Hypothalamus (tissue), 51 donors: ENCODE measurements around the gene PCDH9.

Experiments
- DNase-seq, 51 donors: peaks; one replicate each; lab custom pipeline; 2025; lab: John Stamatoyannopoulos, UW

PCDH9 gene

GRCh38 chr13:66859934-66860877, 369.9 kb downstream of the PCDH9 start:
- DNase-seq, result no peak

DNA sequence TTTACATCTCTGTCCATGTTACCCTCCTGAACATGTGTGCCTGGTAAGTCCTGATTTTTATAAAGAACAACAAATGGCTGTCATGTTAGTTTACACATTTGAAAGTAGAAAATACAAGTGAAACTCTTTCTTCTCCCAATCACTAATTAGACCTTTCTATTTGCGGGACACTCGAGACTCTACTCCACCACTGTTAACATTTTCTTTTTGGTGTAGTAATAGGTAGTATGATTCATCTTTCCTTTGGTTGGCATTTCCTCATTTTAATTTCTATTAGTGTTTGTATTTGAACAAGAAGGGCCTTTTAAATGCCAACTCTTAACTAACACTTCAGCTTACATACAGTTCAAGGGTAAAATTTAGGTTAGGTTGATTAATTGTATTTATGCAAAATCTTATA, 371.1 kb downstream of the PCDH9 start:
- no peak for DNase-seq

GRCh38 chr13:66858163-66858562, 372.0 kb downstream of the PCDH9 start:
- no peak for DNase-seq

DNA sequence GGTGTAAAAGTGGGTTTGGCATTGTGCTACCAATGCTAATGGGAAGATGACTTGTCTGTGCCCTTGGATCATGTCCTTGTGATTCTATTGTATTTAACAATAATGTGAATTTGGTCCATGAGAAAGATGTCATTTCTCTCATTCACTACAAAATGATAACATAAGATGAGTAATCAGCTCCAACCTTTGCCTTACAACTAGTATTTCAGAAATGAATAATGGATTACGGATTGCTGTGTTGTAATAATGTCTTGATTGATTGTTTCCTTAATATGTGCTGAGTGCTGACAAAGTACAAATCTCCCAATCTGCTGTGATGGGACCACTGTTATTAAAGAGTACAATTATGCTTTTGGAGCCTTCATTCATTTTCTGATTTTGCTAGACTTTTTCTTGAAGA, 375.0 kb downstream of the PCDH9 start:
- no peak for DNase-seq

- no peak for DNase-seq
Measured at GRCh38 chr13:66853564-66853963, 376.6 kb downstream of the PCDH9 start.

DNA sequence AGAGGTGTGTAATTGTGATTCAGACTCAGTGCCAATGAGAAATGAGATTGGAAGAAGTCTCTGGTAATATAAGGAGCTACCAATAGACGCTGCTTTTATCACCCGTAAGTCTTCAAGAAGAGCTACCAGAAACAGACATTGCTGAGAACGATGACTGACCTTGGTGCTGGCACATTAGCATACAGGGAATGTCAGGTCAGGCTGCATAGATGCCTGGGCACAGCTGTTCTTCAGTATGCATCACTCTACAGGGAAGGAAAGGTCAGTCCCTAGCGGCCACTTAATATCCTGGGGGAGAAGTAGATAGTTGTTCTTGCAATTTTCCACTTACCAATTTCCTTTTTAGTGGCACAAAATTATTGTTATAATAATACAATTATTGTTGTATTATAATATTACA, 380.4 kb downstream of the PCDH9 start:
- no peak for DNase-seq

DNA sequence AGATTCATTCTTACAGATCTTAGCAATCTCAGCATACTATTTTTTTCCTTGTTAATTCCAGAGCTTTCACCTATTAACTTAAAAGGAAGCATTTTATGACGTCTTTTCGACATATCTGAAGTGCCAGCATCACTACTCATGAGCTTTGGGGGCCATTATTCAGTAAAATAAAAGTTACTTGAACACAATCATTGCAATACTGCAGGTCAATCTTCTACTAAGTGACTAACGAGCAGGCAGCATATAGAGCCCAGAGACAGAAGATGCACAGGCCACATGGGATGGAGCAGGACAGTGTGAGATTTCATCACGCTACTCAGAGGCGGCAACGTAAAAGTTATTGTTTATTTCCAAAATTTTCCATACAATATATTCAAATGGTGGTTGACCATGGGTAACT, 382.6 kb downstream of the PCDH9 start:
- no peak for DNase-seq

- no peak for DNase-seq
Measured at GRCh38 chr13:66845393-66845792, 384.7 kb downstream of the PCDH9 start.

DNA sequence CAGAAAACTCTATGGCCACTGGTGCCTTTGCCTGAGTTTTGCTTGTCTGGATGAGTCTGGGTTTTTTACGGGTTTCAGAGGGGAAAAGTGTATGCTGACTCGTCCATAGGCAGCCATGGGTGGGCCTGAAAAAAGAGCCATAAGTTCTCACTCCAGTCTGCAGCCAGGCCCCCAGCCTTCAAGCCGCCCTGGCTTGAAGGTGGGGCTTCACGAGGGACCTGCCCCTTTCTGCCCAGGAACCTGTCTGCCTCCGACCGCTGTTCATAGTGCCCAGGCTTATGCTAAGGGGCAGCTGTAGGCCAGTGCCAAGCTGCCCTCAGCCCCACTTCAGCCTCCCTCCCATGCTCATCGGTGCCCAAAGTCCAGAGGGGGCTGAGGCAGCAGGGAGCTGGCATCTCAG, 385.2 kb downstream of the PCDH9 start:
- no peak for DNase-seq

- no peak for DNase-seq
Measured at GRCh38 chr13:66842766-66843165, 387.4 kb downstream of the PCDH9 start.

- DNase-seq, result no peak
Measured at GRCh38 chr13:66840621-66841020, 389.5 kb downstream of the PCDH9 start.

GRCh38 chr13:66837246-66837645, 392.9 kb downstream of the PCDH9 start:
- DNase-seq, result no peak

- peak; percentile 5 to 85 (median 66) for DNase-seq
Measured at GRCh38 chr13:66835040-66835628, 395.0 kb downstream of the PCDH9 start.

- DNase-seq, result no peak
Measured at GRCh38 chr13:66830940-66831716, 399.0 kb downstream of the PCDH9 start.

GRCh38 chr13:66829803-66830202, 400.3 kb downstream of the PCDH9 start:
- no peak for DNase-seq

- no peak for DNase-seq
Measured at GRCh38 chr13:66826398-66826797, 403.7 kb downstream of the PCDH9 start.

DNA sequence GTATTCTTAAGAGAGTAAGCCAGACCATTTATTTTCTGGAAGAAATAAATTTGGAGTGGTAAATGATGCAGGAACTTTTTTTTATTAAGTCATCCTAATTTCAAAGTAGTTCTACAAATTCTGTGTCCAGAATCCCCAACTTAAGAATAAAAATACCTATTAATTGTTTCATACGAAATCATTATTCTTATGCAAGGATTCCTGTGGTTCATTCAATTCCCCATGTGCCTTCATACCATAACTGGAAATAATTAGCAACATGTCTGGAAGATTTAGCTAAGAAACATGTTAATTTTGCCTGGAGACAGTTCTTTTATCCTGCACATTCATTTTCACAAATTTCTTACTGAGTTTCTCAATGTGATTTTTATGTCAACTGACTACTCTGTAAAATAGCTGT, 408.6 kb downstream of the PCDH9 start:
- DNase-seq, result no peak

DNA sequence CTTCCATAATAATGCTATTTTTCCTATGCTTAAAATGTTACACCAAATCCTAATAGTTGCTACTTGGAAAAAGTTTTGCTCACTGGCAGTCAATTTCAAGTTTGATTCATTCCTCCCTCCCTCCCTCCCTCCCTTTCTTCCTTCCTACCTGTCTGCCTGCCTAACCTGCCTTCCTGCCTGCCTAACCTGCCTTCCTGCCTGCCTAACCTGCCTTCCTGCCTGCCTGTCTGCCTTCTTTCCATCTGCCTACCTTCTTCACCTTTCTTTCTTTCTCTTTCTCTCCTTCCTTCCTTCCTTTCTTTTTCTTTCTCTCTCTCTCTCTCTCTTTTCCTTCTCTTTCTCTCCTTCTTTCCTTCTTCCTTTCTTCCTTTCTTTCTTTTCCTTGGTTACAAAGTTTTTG, 418.7 kb downstream of the PCDH9 start:
- DNase-seq, result no peak

- no peak for DNase-seq
Measured at GRCh38 chr13:66809485-66809884, 420.7 kb downstream of the PCDH9 start.

DNA sequence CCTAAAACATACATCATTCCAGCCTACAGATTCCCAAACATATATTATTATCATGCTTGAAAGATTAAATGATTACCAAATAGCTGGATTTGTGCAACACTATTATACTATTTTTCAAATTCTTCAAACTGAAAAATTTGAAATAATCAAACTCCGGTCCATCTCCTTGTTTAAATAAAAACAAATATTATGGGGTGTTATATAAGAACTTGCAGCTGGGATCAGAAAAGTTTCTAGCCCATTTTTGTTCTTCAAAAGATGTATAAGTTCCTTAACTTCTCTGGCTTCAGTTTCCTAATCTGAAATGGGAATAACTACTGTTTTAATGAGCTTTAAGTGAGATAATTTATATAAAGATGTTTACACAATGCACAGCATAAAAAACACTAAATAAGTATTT, 422.9 kb downstream of the PCDH9 start:
- no peak for DNase-seq

GRCh38 chr13:66805657-66806056, 424.5 kb downstream of the PCDH9 start:
- no peak for DNase-seq
